Tibial nerve (tissue), 4 donors: ENCODE results near the gene DUSP1. TPM values are rescaled to one million over a fixed set of nuclear protein-coding genes. Genes with fewer than 3 reads are reported as not detected.

Experiments used
- DNase-seq, 2 donors: peaks; one replicate each; pipeline ENCODE4 v3.0.0-alpha.2; 2019; ENCODE audit warnings: low spot score in 2 of 2
- H3K27ac ChIP-seq, 4 donors: fragments of 200-600 bp; sonication (generic) in 3 of 4; one replicate each; pipeline ENCODE4 v1.5.1; 2017 to 2019; ENCODE audit warnings: mild to moderate bottlenecking in 1 of 4
- H3K27me3 ChIP-seq, 2 donors: fragments of 200-600 bp; sonication (generic) in 1 of 2; one replicate each; pipeline versions ENCODE4 v1.5.1 to v1.6.0; 2017 to 2019
- H3K36me3 ChIP-seq, 3 donors: fragments of 200-600 bp; sonication (generic); one replicate each; pipeline ENCODE4 v1.5.1; 2018 to 2019
- H3K4me1 ChIP-seq, 4 donors: fragments of 200-600 bp; sonication (generic) in 3 of 4; one replicate each; pipeline ENCODE4 v1.5.1; 2017 to 2019
- H3K4me3 ChIP-seq, 4 donors: fragments of 200-600 bp; sonication (generic) in 3 of 4; one replicate each; pipeline ENCODE4 v1.5.1; 2017 to 2019; ENCODE audit warnings: mild to moderate bottlenecking in 1 of 4, moderate library complexity in 1 of 4
- H3K9me3 ChIP-seq, 4 donors: fragments of 200-600 bp; sonication (generic) in 3 of 4; one replicate each; pipeline ENCODE4 v1.5.1; 2017 to 2019
- CTCF ChIP-seq, 5 experiments: fragments of 200-600 bp in 3 of 5; fragments of 450-650 bp in 2 of 5; sonication (generic) in 3 of 5; IDR thresholded peaks; one replicate each; pipeline ENCODE4 v1.5.1; 2016 to 2019; ENCODE audit warnings: antibody characterized with exemption in 5 of 5, mild to moderate bottlenecking in 3 of 5, moderate library complexity in 2 of 5
- EP300 ChIP-seq, 2 donors: sonication (generic); formaldehyde crosslinking; IDR thresholded peaks; one replicate each; pipeline ENCODE4 v1.6.1; 2017; ENCODE audit warnings: antibody characterized with exemption in 2 of 2, mild to moderate bottlenecking in 1 of 2
- POLR2A ChIP-seq, 2 donors: fragments of 450-650 bp; IDR thresholded peaks; one replicate each; pipeline ENCODE4 v1.6.1; 2017; ENCODE audit warnings: antibody characterized with exemption in 2 of 2, mild to moderate bottlenecking in 2 of 2, moderate library complexity in 2 of 2
- WGBS, 2 donors: methylation state at CpG; one replicate each; pipeline ENCODE4 v1.1.5; 2018; 5-methylcytosine and 5-hydroxymethylcytosine counted together
- total RNA-seq, 4 donors: library from RNA; depleted of rRNA; stranded (reverse); fragments of >200 nt; gene quantifications; one replicate each; pipeline ENCODE4 v1.1.0, GENCODE V29; 2016

DUSP1 gene
- total RNA-seq, 4 donors from 2014 or later = 1,787 to 2,412 (median 1,885) TPM

DNA sequence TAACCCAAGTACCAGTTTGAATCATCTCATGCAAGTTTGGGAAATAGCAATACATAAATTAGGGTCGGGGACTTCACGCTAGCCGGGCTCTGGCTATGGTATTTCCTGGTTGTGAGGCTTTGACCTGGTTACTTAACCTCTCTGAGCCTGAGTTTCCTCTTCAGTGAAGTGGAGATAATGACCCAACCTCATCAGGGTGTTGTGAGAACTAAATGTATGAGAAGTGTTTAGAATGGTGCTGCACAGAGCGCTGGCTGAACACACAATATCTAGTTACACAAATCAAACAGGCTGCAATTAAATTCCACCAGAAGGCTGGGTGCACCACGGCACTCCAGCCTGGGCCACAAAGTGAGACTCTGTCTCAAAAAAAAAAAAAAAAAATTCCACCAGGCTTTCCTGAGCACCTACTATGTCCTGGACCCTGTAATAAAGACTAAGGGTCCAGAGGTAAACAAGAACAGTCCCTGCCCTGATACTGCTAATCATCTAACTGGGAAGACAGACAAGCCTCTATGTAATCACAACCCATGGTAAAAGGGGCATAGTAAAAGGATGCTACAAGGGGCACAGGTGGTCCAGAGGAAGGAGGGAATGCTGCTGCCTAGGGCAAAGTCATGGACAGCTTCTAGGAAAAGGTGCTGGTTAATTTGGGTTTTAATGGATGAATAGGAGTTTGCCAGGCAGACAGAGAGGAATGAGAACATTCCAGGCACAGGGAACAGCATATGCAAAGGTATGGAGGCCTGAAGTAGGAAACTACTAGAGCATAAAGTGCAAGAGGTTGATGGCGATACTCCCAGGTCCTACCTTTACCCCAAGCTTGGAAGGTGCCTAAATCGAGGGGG, 27.7 kb downstream of the DUSP1 start:
- no peak overlapping the region for H3K27ac ChIP-seq
- H3K9me3 ChIP-seq = peaks cover 0 to 7% (median 0%) of the 10 kb centered on the region in 4 donors
- no peak for DNase-seq
- no peak overlapping the region for H3K4me3 ChIP-seq
- 79 to 85% methylated on average over 7 of the region's 7 CpGs for WGBS, 2 donors
- H3K27me3 ChIP-seq = no peaks in the 10 kb centered on the region
- H3K36me3 ChIP-seq = no peaks in the 10 kb centered on the region
- H3K4me1 ChIP-seq = peaks cover 0 to 23% (median 13%) of the 10 kb centered on the region in 4 donors
- TF ChIP-seq POLR2A (IDR thresholded peaks at IDR 0.05) (no peak), EP300 (IDR thresholded peaks at IDR 0.05) (no peak), CTCF (IDR thresholded peaks at IDR 0.05) (no peak)

GRCh38 chr5:172741206-172741582, 29.8 kb downstream of the DUSP1 start:
- H3K9me3 ChIP-seq = no peaks in the 10 kb centered on the region
- no peak overlapping the region for H3K4me3 ChIP-seq
- H3K27ac ChIP-seq = peak overlapping the region in 3 of 4 donors; percentile 73 to 91 (median 82)
- H3K36me3 ChIP-seq = no peaks in the 10 kb centered on the region
- H3K27me3 ChIP-seq = no peaks in the 10 kb centered on the region
- DNase-seq = no peak
- 70 to 81% methylated on average over 1 of the region's 1 CpG for WGBS, 2 donors
- no peak for TF ChIP-seq EP300 (IDR thresholded peaks at IDR 0.05)
- no peak for TF ChIP-seq CTCF (IDR thresholded peaks at IDR 0.05)
- TF ChIP-seq POLR2A (IDR thresholded peaks at IDR 0.05) = no peak
- H3K4me1 ChIP-seq = peaks cover 0 to 16% (median 10%) of the 10 kb centered on the region in 4 donors

- H3K27me3 ChIP-seq = no peaks in the 10 kb centered on the region
- peaks cover 0 to 16% (median 10%) of the 10 kb centered on the region in 4 donors for H3K4me1 ChIP-seq
- peak overlapping the region; percentile 37 to 91 (median 78) for H3K27ac ChIP-seq
- H3K36me3 ChIP-seq = no peaks in the 10 kb centered on the region
- TF ChIP-seq CTCF (IDR thresholded peaks at IDR 0.05) (no peak), EP300 (IDR thresholded peaks at IDR 0.05) (peak in 1 of 2 donors; percentile 11), POLR2A (IDR thresholded peaks at IDR 0.05) (no peak)
- H3K4me3 ChIP-seq = no peak overlapping the region
- no peak for DNase-seq
- no peaks in the 10 kb centered on the region for H3K9me3 ChIP-seq
- WGBS, 2 donors = 54 to 59% methylated on average over 12 to 15 of the region's 15 CpGs
Measured at GRCh38 chr5:172740428-172741205, 30.4 kb downstream of the DUSP1 start.

- H3K27ac ChIP-seq = no peak overlapping the region
- WGBS, 2 donors = 81 to 92% methylated on average over 6 of the region's 6 CpGs
Measured at GRCh38 chr5:172739375-172739774, 31.6 kb downstream of the DUSP1 start.

More at GRCh38 chr5:172739375-172739774, 31.6 kb downstream of the DUSP1 start:
- Histone ChIP-seq H3K4me3 (no peak overlapping the region), H3K4me1 (peaks cover 0 to 22% (median 15%) of the 10 kb centered on the region in 4 donors), H3K9me3 (no peaks in the 10 kb centered on the region), H3K27me3 (no peaks in the 10 kb centered on the region), H3K36me3 (no peaks in the 10 kb centered on the region)
- TF ChIP-seq POLR2A (IDR thresholded peaks at IDR 0.05) (no peak), CTCF (IDR thresholded peaks at IDR 0.05) (no peak), EP300 (IDR thresholded peaks at IDR 0.05) (no peak)
- DNase-seq = no peak
